Astrocyte (in vitro differentiated cells and primary cell): ENCODE data around the gene MACO1. TPM values are rescaled to one million over a fixed set of nuclear protein-coding genes. Genes with fewer than 3 reads are reported as not detected.

Source experiments
- DNase-seq: peaks from one replicate; pipeline ENCODE4 v3.0.0-alpha.2; 2010; ENCODE audit warnings: low read depth
- FAIRE-seq: peaks from 2 replicates; lab custom pipeline; 2011; peaks lifted over from hg19 to GRCh38; lab: Jason Lieb, UNC
- H2AFZ ChIP-seq: 2 replicates; pipeline ENCODE4 v1.6.0; 2012; ENCODE audit warnings: low read depth, low read length, inconsistent platforms
- H3K27ac ChIP-seq: 2 replicates; pipeline ENCODE4 v1.5.1; 2011; ENCODE audit warnings: low read depth, low read length, inconsistent platforms
- H3K27me3 ChIP-seq: 2 replicates; pipeline ENCODE4 v1.6.0; 2011; ENCODE audit warnings: low read length, inconsistent platforms; ENCODE audit not compliant: insufficient read depth
- H3K36me3 ChIP-seq: 2 replicates; pipeline ENCODE4 v1.5.1; 2011; ENCODE audit warnings: low read length, inconsistent platforms; ENCODE audit not compliant: insufficient read depth
- H3K4me1 ChIP-seq: 2 replicates; pipeline ENCODE4 v1.5.1; 2011; ENCODE audit warnings: low read length, inconsistent platforms; ENCODE audit not compliant: insufficient read depth
- H3K4me2 ChIP-seq: 2 replicates; pipeline ENCODE4 v1.6.0; 2012; ENCODE audit warnings: low read length, inconsistent platforms
- H3K4me3 ChIP-seq: 2 replicates; pipeline ENCODE4 v1.5.1; 2011; ENCODE audit warnings: low read depth, mild to moderate bottlenecking, low read length, inconsistent platforms; ENCODE audit not compliant: insufficient read depth
- H3K79me2 ChIP-seq: 2 replicates; pipeline ENCODE4 v1.6.0; 2012; ENCODE audit warnings: mild to moderate bottlenecking, low read length, inconsistent platforms; ENCODE audit not compliant: insufficient read depth
- H3K9ac ChIP-seq: 2 replicates; pipeline ENCODE4 v1.6.0; 2012; ENCODE audit warnings: mild to moderate bottlenecking, low read length, inconsistent platforms
- H3K9me3 ChIP-seq: 2 replicates; pipeline ENCODE4 v1.5.1; 2012; ENCODE audit warnings: low read depth, mild to moderate bottlenecking, low read length, inconsistent platforms; ENCODE audit not compliant: insufficient read depth
- H4K20me1 ChIP-seq: 2 replicates; pipeline ENCODE4 v1.6.0; 2012; ENCODE audit warnings: low read length, inconsistent platforms; ENCODE audit not compliant: insufficient read depth
- H3K27ac Mint-ChIP-seq: one replicate; pipeline ENCODE4 v1.8.0; 2021; ENCODE audit warnings: mild to moderate bottlenecking, mixed read lengths; ENCODE audit not compliant: unreplicated experiment
- H3K27me3 Mint-ChIP-seq: one replicate; pipeline ENCODE4 v1.8.0; 2021; ENCODE audit warnings: low read depth, mixed read lengths; ENCODE audit not compliant: unreplicated experiment
- H3K36me3 Mint-ChIP-seq: one replicate; pipeline ENCODE4 v1.8.0; 2021; ENCODE audit warnings: low read depth, mixed read lengths; ENCODE audit not compliant: unreplicated experiment
- H3K4me1 Mint-ChIP-seq: one replicate; pipeline ENCODE4 v1.8.0; 2021; ENCODE audit warnings: low read depth, mixed read lengths; ENCODE audit not compliant: unreplicated experiment
- H3K4me3 Mint-ChIP-seq: one replicate; pipeline ENCODE4 v1.8.0; 2021; ENCODE audit warnings: mild to moderate bottlenecking, moderate library complexity, mixed read lengths; ENCODE audit not compliant: unreplicated experiment
- H3K9me3 Mint-ChIP-seq: one replicate; pipeline ENCODE4 v1.8.0; 2021; ENCODE audit warnings: mild to moderate bottlenecking, mixed read lengths; ENCODE audit not compliant: unreplicated experiment
- EZH2 ChIP-seq: IDR thresholded peaks from 2 replicates; pipeline ENCODE4 v1.6.1; 2012; ENCODE audit warnings: mild to moderate bottlenecking, low read length, inconsistent platforms; ENCODE audit not compliant: insufficient read depth
- total RNA-seq: library from RNA; stranded (reverse); gene quantifications from 2 replicates; pipeline ENCODE4 v1.2.1, GENCODE V29; 2021
- TF ChIP-seq, protein P1 (sequence below): IDR thresholded peaks from 2 replicates; pipeline ENCODE4 v1.5.1; 2011; ENCODE audit warnings: low read depth, mild to moderate bottlenecking, inconsistent platforms, low read length, moderate library complexity; ENCODE audit not compliant: insufficient read depth

Gene MACO1
- total RNA-seq, 1 donor from 2014 or later, result 31.8 TPM

DNA sequence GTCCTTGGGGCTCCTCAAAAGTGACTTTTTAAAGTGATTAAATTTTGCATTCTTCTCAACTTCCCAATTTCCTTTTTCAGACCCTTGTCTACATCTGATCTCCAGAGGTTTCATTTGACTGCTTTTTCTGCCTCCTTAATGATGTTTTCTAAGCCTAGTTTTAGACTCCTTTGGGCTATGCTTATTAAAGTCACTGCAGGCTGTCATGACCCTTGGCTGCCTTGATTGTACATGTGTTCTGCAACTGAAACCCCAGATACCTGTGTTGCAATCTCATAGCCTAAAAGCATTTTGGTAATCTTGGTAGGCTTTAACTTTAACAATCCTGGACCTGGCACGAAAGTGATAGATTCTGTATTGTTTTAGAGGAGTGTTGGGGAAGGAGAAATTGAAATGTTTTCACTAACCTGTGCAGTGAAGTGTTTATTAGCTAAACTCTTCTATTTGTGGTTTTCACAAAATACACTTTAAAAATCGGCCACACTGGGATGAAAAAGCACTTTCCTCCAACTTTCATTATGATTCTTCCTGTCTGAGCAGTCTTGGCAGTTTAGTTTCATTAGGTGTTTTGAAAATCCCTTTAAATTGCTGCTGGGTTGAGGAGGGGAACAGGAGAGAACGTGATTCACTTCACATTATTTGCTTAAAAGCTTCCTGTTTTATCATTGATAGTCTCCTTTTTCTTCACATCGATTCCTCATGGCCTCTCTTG, 4.9 kb downstream of the MACO1 start:
- Histone ChIP-seq H3K27ac (no peak overlapping the region), H3K27me3 (no peaks in the 10 kb centered on the region), H3K4me3 (no peak overlapping the region), H3K4me1 (peaks cover 8% of the 10 kb centered on the region), H4K20me1 (peaks cover 77% of the 10 kb centered on the region), H3K4me2 (no peak overlapping the region), H3K36me3 (no peaks in the 10 kb centered on the region), H2AFZ (no peak overlapping the region), H3K9me3 (no peaks in the 10 kb centered on the region), H3K79me2 (peaks cover 86% of the 10 kb centered on the region), H3K9ac (no peak overlapping the region)
- Mint-ChIP-seq H3K9me3 (no peaks in the 10 kb centered on the region), H3K4me1 (peaks cover 17% of the 10 kb centered on the region), H3K27ac (no peak overlapping the region), H3K4me3 (no peak overlapping the region), H3K27me3 (no peaks in the 10 kb centered on the region), H3K36me3 (no peaks in the 10 kb centered on the region)
- DNase-seq, result no peak
- FAIRE-seq, result no peak
- TF ChIP-seq, protein P1, sequence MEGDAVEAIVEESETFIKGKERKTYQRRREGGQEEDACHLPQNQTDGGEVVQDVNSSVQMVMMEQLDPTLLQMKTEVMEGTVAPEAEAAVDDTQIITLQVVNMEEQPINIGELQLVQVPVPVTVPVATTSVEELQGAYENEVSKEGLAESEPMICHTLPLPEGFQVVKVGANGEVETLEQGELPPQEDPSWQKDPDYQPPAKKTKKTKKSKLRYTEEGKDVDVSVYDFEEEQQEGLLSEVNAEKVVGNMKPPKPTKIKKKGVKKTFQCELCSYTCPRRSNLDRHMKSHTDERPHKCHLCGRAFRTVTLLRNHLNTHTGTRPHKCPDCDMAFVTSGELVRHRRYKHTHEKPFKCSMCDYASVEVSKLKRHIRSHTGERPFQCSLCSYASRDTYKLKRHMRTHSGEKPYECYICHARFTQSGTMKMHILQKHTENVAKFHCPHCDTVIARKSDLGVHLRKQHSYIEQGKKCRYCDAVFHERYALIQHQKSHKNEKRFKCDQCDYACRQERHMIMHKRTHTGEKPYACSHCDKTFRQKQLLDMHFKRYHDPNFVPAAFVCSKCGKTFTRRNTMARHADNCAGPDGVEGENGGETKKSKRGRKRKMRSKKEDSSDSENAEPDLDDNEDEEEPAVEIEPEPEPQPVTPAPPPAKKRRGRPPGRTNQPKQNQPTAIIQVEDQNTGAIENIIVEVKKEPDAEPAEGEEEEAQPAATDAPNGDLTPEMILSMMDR, result no peak
- no peak for TF ChIP-seq EZH2

DNA sequence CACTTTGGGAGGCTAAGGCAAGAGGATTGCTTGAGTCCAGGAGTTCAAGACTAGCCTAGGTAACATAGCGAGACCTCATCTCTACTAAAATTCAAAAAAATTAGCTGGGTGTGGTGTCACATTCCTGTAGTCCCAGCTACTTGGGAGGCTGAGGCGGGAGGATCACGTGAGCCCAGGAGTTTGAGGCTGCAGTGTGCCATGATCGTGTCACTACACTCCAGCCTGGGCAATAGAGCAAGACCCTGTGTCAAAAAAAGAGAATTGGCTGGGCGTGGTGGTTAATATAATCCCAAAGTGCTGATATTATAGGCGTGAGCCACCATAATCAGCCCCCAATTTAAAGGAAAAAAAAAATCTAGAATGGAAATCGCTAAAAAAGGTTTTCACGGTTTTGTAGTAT, 7.0 kb downstream of the MACO1 start:
- H3K79me2 ChIP-seq, result peaks cover 90% of the 10 kb centered on the region
- no peak overlapping the region for H3K4me3 Mint-ChIP-seq
- no peaks in the 10 kb centered on the region for H3K27me3 ChIP-seq
- H4K20me1 ChIP-seq, result peaks cover 85% of the 10 kb centered on the region
- H3K36me3 Mint-ChIP-seq, result no peaks in the 10 kb centered on the region
- no peak overlapping the region for H3K27ac ChIP-seq
- no peaks in the 10 kb centered on the region for H3K27me3 Mint-ChIP-seq
- DNase-seq (no peak), FAIRE-seq (no peak)
- H3K9me3 ChIP-seq, result no peaks in the 10 kb centered on the region
- H3K4me2 ChIP-seq, result no peak overlapping the region
- peaks cover 19% of the 10 kb centered on the region for H3K4me1 Mint-ChIP-seq
- no peaks in the 10 kb centered on the region for H3K9me3 Mint-ChIP-seq
- no peak overlapping the region for H3K4me3 ChIP-seq
- peaks cover 3% of the 10 kb centered on the region for H3K4me1 ChIP-seq
- H3K27ac Mint-ChIP-seq, result no peak overlapping the region
- H3K36me3 ChIP-seq, result no peaks in the 10 kb centered on the region
- H2AFZ ChIP-seq, result no peak overlapping the region
- no peak overlapping the region for H3K9ac ChIP-seq
- TF ChIP-seq, protein P1, result no peak
- TF ChIP-seq EZH2, result no peak

DNA sequence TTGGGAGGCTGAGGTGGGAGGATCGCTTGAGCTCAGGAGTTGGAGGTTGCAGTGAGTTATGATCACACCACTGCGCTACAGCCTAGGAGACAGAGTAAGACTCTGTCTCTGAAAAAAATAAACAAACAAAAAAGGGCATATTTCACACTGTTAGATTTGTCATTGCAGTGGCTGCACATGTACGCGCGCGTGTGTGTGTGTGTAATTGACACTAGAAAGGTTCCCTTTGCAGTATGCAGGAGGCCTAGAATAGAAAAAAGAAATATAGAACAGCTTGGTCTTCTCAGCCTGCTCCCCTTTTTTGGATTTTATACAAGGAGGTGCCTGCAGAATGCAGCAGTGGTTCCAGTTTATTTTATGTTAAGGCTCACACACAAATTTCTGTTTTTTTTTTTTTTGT, 8.6 kb downstream of the MACO1 start:
- Histone ChIP-seq H3K36me3 (no peaks in the 10 kb centered on the region), H3K27me3 (no peaks in the 10 kb centered on the region), H3K4me3 (no peak overlapping the region), H4K20me1 (peaks cover 81% of the 10 kb centered on the region), H3K4me1 (no peaks in the 10 kb centered on the region), H3K79me2 (peaks cover 89% of the 10 kb centered on the region), H3K9ac (no peak overlapping the region), H3K27ac (no peak overlapping the region), H2AFZ (no peak overlapping the region), H3K9me3 (no peaks in the 10 kb centered on the region), H3K4me2 (no peak overlapping the region)
- no peaks in the 10 kb centered on the region for H3K9me3 Mint-ChIP-seq
- H3K4me1 Mint-ChIP-seq, result peaks cover 20% of the 10 kb centered on the region
- no peak for TF ChIP-seq EZH2
- TF ChIP-seq, protein P1, result no peak
- no peak for FAIRE-seq
- no peaks in the 10 kb centered on the region for H3K27me3 Mint-ChIP-seq
- H3K27ac Mint-ChIP-seq, result no peak overlapping the region
- DNase-seq, result no peak
- H3K4me3 Mint-ChIP-seq, result no peak overlapping the region
- H3K36me3 Mint-ChIP-seq, result no peaks in the 10 kb centered on the region
